GM12878 (cell line): Measurements from ENCODE around the gene HSPB1. TPM values are rescaled to one million over a fixed set of nuclear protein-coding genes. Genes with fewer than 3 reads are reported as not detected.

ENCODE experiments used
- ATAC-seq: fragments of 200-7000 bp; cut with Tn5 transposase; 3 replicates; pipeline ENCODE4 v1.9.1; 2020; ENCODE audit warnings: mild to moderate bottlenecking, moderate library complexity
- BruUV-seq: library from RNA; stranded (reverse); fragments of 400-500 nt; replicated peaks from 2 replicates; lab custom pipeline; 2021; lab: Mats Ljungman, UMichigan
- CTCF ChIA-PET: fragments of 300-600 bp; sonication (Branson Sonifier 250); formaldehyde crosslinking; extraction: SDS; loops from one replicate; lab custom pipeline; 2021; ENCODE audit warnings: inconsistent platforms; lab: Yijun Ruan, JAX
- POLR2A ChIA-PET: fragments of 350-600 bp; formaldehyde crosslinking; extraction: SDS; loops from one replicate; lab custom pipeline; 2021; ENCODE audit warnings: inconsistent platforms; lab: Charles Lee
- RAD21 ChIA-PET: fragments of 300-600 bp; sonication (Branson Sonifier 250); formaldehyde crosslinking; loops from one replicate; lab custom pipeline; 2023; ENCODE audit warnings: antibody characterized with exemption; ENCODE audit not compliant: unreplicated experiment; lab: Charles Lee
- SMC1A ChIA-PET: fragments of 300-600 bp; sonication (Branson Sonifier 250); formaldehyde crosslinking; loops from one replicate; lab custom pipeline; 2023; ENCODE audit not compliant: unreplicated experiment, uncharacterized antibody; lab: Charles Lee
- DNase-seq: peaks from one replicate; pipeline ENCODE4 v3.0.0-alpha.2; 2011; ENCODE audit warnings: low read depth, low spot score
- FAIRE-seq: peaks from 3 replicates; lab custom pipeline; 2011; peaks lifted over from hg19 to GRCh38; lab: Jason Lieb, UNC
- H2AFZ ChIP-seq: 2 replicates; pipeline ENCODE4 v1.6.0; 2011; ENCODE audit warnings: low read depth, low read length, control low read depth; ENCODE audit not compliant: control insufficient read depth
- H3K27ac ChIP-seq: 2 replicates; pipeline ENCODE4 v1.5.1; 2011; ENCODE audit warnings: control low read depth; ENCODE audit not compliant: control insufficient read depth, insufficient read depth
- H3K27me3 ChIP-seq, 2 experiments: replicated peaks in 1 of 2; 2 replicates each; pipeline versions ENCODE4 v1.6.0 to v1.6.1; 2011; ENCODE audit warnings: low read length in 1 of 2; ENCODE audit not compliant: control insufficient read depth in 2 of 2, insufficient read depth in 2 of 2
- H3K36me3 ChIP-seq, 2 experiments: 2 replicates each; pipeline ENCODE4 v1.5.1; 2011; ENCODE audit warnings: low read length in 1 of 2; ENCODE audit not compliant: control insufficient read depth in 2 of 2, insufficient read depth in 2 of 2
- H3K4me1 ChIP-seq: 2 replicates; pipeline ENCODE4 v1.6.1; 2011; ENCODE audit warnings: mild to moderate bottlenecking, low read length, moderate library complexity, mixed read lengths; ENCODE audit not compliant: control insufficient read depth, insufficient read depth
- H3K4me2 ChIP-seq: 2 replicates; pipeline ENCODE4 v1.6.0; 2011; ENCODE audit warnings: control low read depth; ENCODE audit not compliant: control insufficient read depth, insufficient read depth
- H3K4me3 ChIP-seq: fragments of 200-600 bp; sonication (generic); 2 replicates; pipeline ENCODE4 v1.5.1; 2016
- H3K79me2 ChIP-seq: 2 replicates; pipeline ENCODE4 v1.6.0; 2011; ENCODE audit warnings: low read length; ENCODE audit not compliant: control insufficient read depth, insufficient read depth
- H3K9ac ChIP-seq: 2 replicates; pipeline ENCODE4 v1.8.0; 2011; ENCODE audit warnings: low read length, control low read depth, mixed read lengths; ENCODE audit not compliant: control insufficient read depth, insufficient read depth
- H3K9me3 ChIP-seq: replicated peaks from 3 replicates; pipeline ENCODE4 v1.5.1; 2011; ENCODE audit warnings: mild to moderate bottlenecking, low read length; ENCODE audit not compliant: control insufficient read depth, insufficient read depth
- H4K20me1 ChIP-seq: 2 replicates; pipeline ENCODE4 v1.6.0; 2011; ENCODE audit not compliant: control insufficient read depth, insufficient read depth
- CTCF ChIP-seq, 3 experiments: IDR thresholded peaks in 2 of 3; conservative IDR thresholded peaks in 1 of 3; 2 replicates each; pipeline ENCODE4 v1.5.1; 2011; ENCODE audit warnings: low read depth in 3 of 3, low read length in 3 of 3, mild to moderate bottlenecking in 3 of 3, control low read depth in 2 of 3, moderate library complexity in 2 of 3, inconsistent platforms in 1 of 3, mixed read lengths in 1 of 3; ENCODE audit not compliant: control insufficient read depth in 2 of 3, insufficient read depth in 1 of 3; ENCODE audit errors: extremely low read depth in 1 of 3
- DPF2 ChIP-seq: fragments of 450-650 bp; IDR thresholded peaks from 2 replicates; pipeline ENCODE4 v1.6.1; 2017; ENCODE audit warnings: mild to moderate bottlenecking
- EED ChIP-seq: sonication (generic); IDR thresholded peaks from 2 replicates; pipeline ENCODE4 v1.6.1; 2016; ENCODE audit warnings: antibody characterized with exemption, low read depth
- FOXM1 ChIP-seq: IDR thresholded peaks from 2 replicates; pipeline ENCODE4 v1.6.1; 2012; ENCODE audit warnings: low read depth, mild to moderate bottlenecking, inconsistent platforms, low read length, moderate library complexity
- IKZF1 ChIP-seq: fragments of 450-650 bp; conservative IDR thresholded peaks from 2 replicates; pipeline ENCODE4 v1.6.1; 2017; ENCODE audit warnings: antibody characterized with exemption, mild to moderate bottlenecking
- IKZF2 ChIP-seq, 2 experiments: fragments of 450-650 bp; IDR thresholded peaks; 2 replicates each; pipeline ENCODE4 v1.6.1; 2017; ENCODE audit warnings: mild to moderate bottlenecking in 2 of 2, moderate library complexity in 2 of 2
- IRF4 ChIP-seq: IDR thresholded peaks from 2 replicates; pipeline ENCODE4 v1.6.1; 2011; ENCODE audit warnings: low read depth, low read length
- MTA3 ChIP-seq: IDR thresholded peaks from 2 replicates; pipeline ENCODE4 v1.6.1; 2012; ENCODE audit warnings: low read length, inconsistent platforms, borderline replicate concordance
- NBN ChIP-seq: fragments of 450-650 bp; IDR thresholded peaks from 2 replicates; pipeline ENCODE4 v1.6.1; 2016
- POU2F2 ChIP-seq: IDR thresholded peaks from 3 replicates; pipeline ENCODE4 v1.6.1; 2011; ENCODE audit warnings: low read depth, mild to moderate bottlenecking, low read length, borderline replicate concordance
- RUNX3 ChIP-seq: IDR thresholded peaks from 2 replicates; pipeline ENCODE4 v1.6.1; 2012; ENCODE audit warnings: low read length, inconsistent platforms
- SMARCA5 ChIP-seq: fragments of 450-650 bp; IDR thresholded peaks from 2 replicates; pipeline ENCODE4 v1.6.1; 2017; ENCODE audit warnings: mild to moderate bottlenecking
- SMC3 ChIP-seq: IDR thresholded peaks from 2 replicates; pipeline ENCODE4 v1.6.1; 2011; ENCODE audit warnings: low read length, improper control_type of control experiment, borderline replicate concordance
- STAT1 ChIP-seq: fragments of 450-650 bp; conservative IDR thresholded peaks from 2 replicates; pipeline ENCODE4 v1.6.1; 2014; ENCODE audit warnings: antibody characterized with exemption, mild to moderate bottlenecking
- YY1 ChIP-seq: IDR thresholded peaks from 2 replicates; pipeline ENCODE4 v1.6.1; 2011; ENCODE audit warnings: low read depth, mild to moderate bottlenecking, low read length
- ZNF592 ChIP-seq: fragments of 450-650 bp; IDR thresholded peaks from 2 replicates; pipeline ENCODE4 v1.6.1; 2017; ENCODE audit warnings: mild to moderate bottlenecking, moderate library complexity
- ZSCAN29 ChIP-seq: fragments of 450-650 bp; IDR thresholded peaks from 2 replicates; pipeline ENCODE4 v1.6.1; 2017; ENCODE audit warnings: mild to moderate bottlenecking, moderate library complexity
- WGBS: methylation state at CpG from one replicate; pipeline ENCODE4 v1.1.6; 2016; ENCODE audit warnings: low lambda C conversion rate; ENCODE audit not compliant: insufficient replicate concordance, insufficient coverage; ENCODE audit errors: missing lambda C conversion rate; 5-methylcytosine and 5-hydroxymethylcytosine counted together
- in situ Hi-C: fragments of 300-500 bp; cut with MboI; formaldehyde crosslinking; loops from 9 replicates; pipeline ENCODE4 v1.14.3; 2018; ENCODE audit warnings: mixed read lengths
- intact Hi-C: fragments of 100-400 bp; cut with micrococcal nuclease; formaldehyde crosslinking; loops from one replicate; pipeline ENCODE4 v1.14.2; 2022; ENCODE audit not compliant: unreplicated experiment
- polyA plus RNA-seq, 11 experiments: library from polyadenylated mRNA; depleted of rRNA in 4 of 11; unstranded in 6 of 11; stranded (reverse) in 5 of 11; fragments of >200 nt; fragmentation: Nextera tagmentation in 4 of 11; fragmentation: Illumina TruSeq in 1 of 11; extraction: Ambion mirVana in 4 of 11; extraction: Trizol in 1 of 11; gene quantifications; 1 replicate in 1 of 11; 2 replicates in 10 of 11; pipeline versions ENCODE4 v1.2.1 to v1.2.3, GENCODE V29; 2011 to 2016; ENCODE audit warnings: inconsistent platforms in 2 of 11, missing spikeins in 2 of 11, low read depth in 1 of 11
- total RNA-seq, 4 experiments: library from RNA; depleted of rRNA in 3 of 4; stranded (reverse); fragments of >200 nt in 3 of 4; fragmentation: Illumina TruSeq in 1 of 4; extraction: Trizol in 1 of 4; gene quantifications; 2 replicates each; pipeline versions ENCODE4 v1.2.1 to v1.2.3, GENCODE V29; 2013 to 2021

The HSPB1 gene
- total and polyA plus RNA-seq, 10 of the 15 experiments (the other 5 are each of a cell fraction or from before 2014, with no cell fraction given): 13.7 to 297 (median 62.0) TPM

GRCh38 chr7:76291351-76292212 is 10.9 kb upstream of the HSPB1 start:
- H3K4me2 ChIP-seq: peak overlapping the region; percentile 14; the same call in 1 of the 2 replicates
- peak; percentile 77 for DNase-seq
- peak; percentile 93 for ATAC-seq
- intact Hi-C loops: loop anchor here (1.0 kb wide), 2 partner anchors 23 to 113 kb away; no protein-coding TSS in a partner anchor
- ChIA-PET POLR2A (interaction anchor here (0.8 to 2.1 kb wide), 6 partner anchors 10 to 26 kb away, joined by 3 to 12 read pairs (median 4); partner anchors contain the start of gene HSPB1), SMC1A (interaction anchor here (0.6 to 3.0 kb wide), 8 partner anchors 10 to 120 kb away, joined by 3 to 34 read pairs (median 5); partner anchors contain the start of gene HSPB1), RAD21 (interaction anchor here (0.7 to 3.1 kb wide), 7 partner anchors 11 to 121 kb away, joined by 3 to 86 read pairs (median 5); partner anchors contain the start of gene HSPB1), CTCF (interaction anchor here (0.7 to 12.9 kb wide), 20 partner anchors 10 to 271 kb away, joined by 3 to 229 read pairs (median 4); partner anchors contain the start of genes HSPB1 and YWHAG)
- BruUV-seq: no TSS peak
- H2AFZ ChIP-seq: peak overlapping the region; percentile 77
- H3K79me2 ChIP-seq: no peaks in the 10 kb centered on the region
- no peaks in the 10 kb centered on the region for H4K20me1 ChIP-seq
- no peaks in the 10 kb centered on the region for H3K27me3 ChIP-seq
- peak overlapping the region; percentile 13 for H3K27ac ChIP-seq
- no peak overlapping the region for H3K4me3 ChIP-seq
- FAIRE-seq: peak; percentile 95
- no peaks in the 10 kb centered on the region for H3K9me3 ChIP-seq
- H3K9ac ChIP-seq: peak overlapping the region; percentile 7; the same call in 1 of the 2 replicates
- no peaks in the 10 kb centered on the region for H3K36me3 ChIP-seq
- peaks cover 6% of the 10 kb centered on the region for H3K4me1 ChIP-seq
- in situ Hi-C loops: no loop called here
- WGBS: 13% methylated on average over 27 of the region's 30 CpGs
- TF ChIP-seq CTCF (IDR thresholded peaks at IDR 0.05 in 2 of 3, conservative IDR thresholded peaks at IDR 0.05 in 1 of 3; ENCODE audit: control insufficient read depth in 2 of 3, extremely low read depth in 1 of 3, insufficient read depth in 1 of 3, low read depth in 3 of 3, low read length in 3 of 3): peak; percentile 95 to 98 (median 98); a peak in 5 of 6 replicates
- TF ChIP-seq EED: peak; percentile 74
- peak; percentile 54; the same call in 1 of the 2 replicates for TF ChIP-seq IRF4
- TF ChIP-seq MTA3: no peak
- no peak for TF ChIP-seq ZSCAN29
- TF ChIP-seq SMARCA5: peak; percentile 87; the same call in 1 of the 2 replicates
- peak; percentile 97 for TF ChIP-seq SMC3
- TF ChIP-seq STAT1: 0 out of 2 replicates have a peak, but pooled peaks have one; percentile 26
- 0 out of 2 replicates have a peak, but pooled peaks have one; percentile 51 for TF ChIP-seq NBN
- peak; percentile 79 for TF ChIP-seq IKZF1
- no peak; the same call in 2 of the 3 replicates for TF ChIP-seq POU2F2
- 0 out of 2 replicates have a peak, but pooled peaks have one; percentile 65 for TF ChIP-seq FOXM1
- TF ChIP-seq IKZF2 (IDR thresholded peaks at IDR 0.05): peak; percentile 67 to 68; a peak in 2 of 4 replicates
- TF ChIP-seq DPF2: peak; percentile 51; the same call in 1 of the 2 replicates
- peak; percentile 68; the same call in 1 of the 2 replicates for TF ChIP-seq ZNF592
- peak; percentile 69 for TF ChIP-seq RUNX3
- peak; percentile 65 for TF ChIP-seq YY1
